RWPE1 (cell line): ENCODE results near the gene TEKT1.
"Not testable (repeated sequence)": the region's sequence is repeated elsewhere in the genome, so short reads cannot be mapped to it uniquely, and the experiment has no call there.

Experiments
- CTCF ChIA-PET: fragments of 350-600 bp; sonication (Branson Sonifier 250); formaldehyde crosslinking; extraction: SDS; loops from one replicate; lab custom pipeline; 2021; lab: Yijun Ruan, JAX
- POLR2A ChIA-PET: fragments of 400-600 bp; formaldehyde crosslinking; extraction: SDS; loops from one replicate; lab custom pipeline; 2020; ENCODE audit warnings: antibody characterized with exemption; ENCODE audit not compliant: low non-redundant PET; lab: Yijun Ruan, JAX
- DNase-seq: peaks from one replicate; pipeline ENCODE4 v3.0.0; 2012; ENCODE audit warnings: low spot score
- H3K27ac ChIP-seq: fragments of 450-650 bp; 2 replicates; pipeline ENCODE4 v1.5.1; 2017
- CTCF ChIP-seq: fragments of 450-650 bp; conservative IDR thresholded peaks from 2 replicates; pipeline ENCODE4 v1.5.1; 2017; ENCODE audit warnings: low read depth, mild to moderate bottlenecking

The TEKT1 gene

GRCh38 chr17:6831661-6832263 lies at the start of gene TEKT1:
TEKT1 (minus strand) TSS chr17:6831729; CDS start chr17:6830376, 1,353 bp downstream.
- ChIA-PET CTCF (interaction anchor here (0.7 to 1.9 kb wide), 4 partner anchors 12 to 130 kb away, joined by 3 to 11 read pairs (median 4); no protein-coding TSS in a partner anchor), POLR2A (no interaction called here)
- no peak for TF ChIP-seq CTCF
- DNase-seq, result peak; percentile 76
- no peak within 1 kb of the TSS for H3K27ac ChIP-seq

GRCh38 chr17:6879221-6879975 lies 47.9 kb upstream of the TEKT1 start:
- CTCF ChIA-PET, result not testable (repeated sequence)

GRCh38 chr17:6875276-6875675 lies 43.7 kb upstream of the TEKT1 start:
- DNase-seq, H3K27ac ChIP-seq, POLR2A ChIA-PET: not testable (repeated sequence)
- CTCF ChIA-PET, result interaction anchor here (1.2 kb wide), 1 partner anchor 18 kb away, joined by 3 read pairs; no protein-coding TSS in a partner anchor

More at GRCh38 chr17:6879221-6879975, 47.9 kb upstream of the TEKT1 start:
- H3K27ac ChIP-seq, DNase-seq, POLR2A ChIA-PET: not testable (repeated sequence)

GRCh38 chr17:6872936-6873335 lies 41.4 kb upstream of the TEKT1 start:
- ChIA-PET POLR2A (no interaction called here), CTCF (interaction anchor here (0.6 to 1.3 kb wide), 3 partner anchors 20 to 1316 kb away, joined by 3 to 4 read pairs (median 4); no protein-coding TSS in a partner anchor)
- H3K27ac ChIP-seq, result no peak overlapping the region
- no peak for TF ChIP-seq CTCF
- no peak for DNase-seq

GRCh38 chr17:6870841-6871240 lies 39.3 kb upstream of the TEKT1 start:
- no peak for TF ChIP-seq CTCF
- DNase-seq, result no peak
- POLR2A ChIA-PET, result no interaction called here
- CTCF ChIA-PET, result no interaction called here
- peak overlapping the region; percentile 79; the same call in 1 of the 2 replicates for H3K27ac ChIP-seq

- H3K27ac ChIP-seq, result peak overlapping the region; percentile 49; the same call in 1 of the 2 replicates
- peak; percentile 78 for DNase-seq
- CTCF ChIA-PET, result interaction anchor here (1.2 kb wide), 1 partner anchor 42 kb away, joined by 10 read pairs; no protein-coding TSS in a partner anchor
- POLR2A ChIA-PET, result no interaction called here
- no peak for TF ChIP-seq CTCF
Measured at GRCh38 chr17:6868582-6868981, 37.1 kb upstream of the TEKT1 start.

- no peak for DNase-seq
- TF ChIP-seq CTCF, result no peak
- ChIA-PET CTCF (interaction anchor here (0.7 to 1.2 kb wide), 2 partner anchors 43 to 177 kb away, joined by 3 to 10 read pairs; no protein-coding TSS in a partner anchor), POLR2A (no interaction called here)
- H3K27ac ChIP-seq, result no peak overlapping the region
Measured at GRCh38 chr17:6867849-6868248, 36.3 kb upstream of the TEKT1 start.
